Measurements from ENCODE around the gene REV1. TPM values are rescaled to one million over a fixed set of nuclear protein-coding genes. Genes with fewer than 3 reads are reported as not detected.

Gene REV1
- polyA plus RNA-seq (2013, experiment 1 of 2), result 19.8 TPM
- polyA plus RNA-seq (2013, experiment 2 of 2), result 19.9 TPM

DNA sequence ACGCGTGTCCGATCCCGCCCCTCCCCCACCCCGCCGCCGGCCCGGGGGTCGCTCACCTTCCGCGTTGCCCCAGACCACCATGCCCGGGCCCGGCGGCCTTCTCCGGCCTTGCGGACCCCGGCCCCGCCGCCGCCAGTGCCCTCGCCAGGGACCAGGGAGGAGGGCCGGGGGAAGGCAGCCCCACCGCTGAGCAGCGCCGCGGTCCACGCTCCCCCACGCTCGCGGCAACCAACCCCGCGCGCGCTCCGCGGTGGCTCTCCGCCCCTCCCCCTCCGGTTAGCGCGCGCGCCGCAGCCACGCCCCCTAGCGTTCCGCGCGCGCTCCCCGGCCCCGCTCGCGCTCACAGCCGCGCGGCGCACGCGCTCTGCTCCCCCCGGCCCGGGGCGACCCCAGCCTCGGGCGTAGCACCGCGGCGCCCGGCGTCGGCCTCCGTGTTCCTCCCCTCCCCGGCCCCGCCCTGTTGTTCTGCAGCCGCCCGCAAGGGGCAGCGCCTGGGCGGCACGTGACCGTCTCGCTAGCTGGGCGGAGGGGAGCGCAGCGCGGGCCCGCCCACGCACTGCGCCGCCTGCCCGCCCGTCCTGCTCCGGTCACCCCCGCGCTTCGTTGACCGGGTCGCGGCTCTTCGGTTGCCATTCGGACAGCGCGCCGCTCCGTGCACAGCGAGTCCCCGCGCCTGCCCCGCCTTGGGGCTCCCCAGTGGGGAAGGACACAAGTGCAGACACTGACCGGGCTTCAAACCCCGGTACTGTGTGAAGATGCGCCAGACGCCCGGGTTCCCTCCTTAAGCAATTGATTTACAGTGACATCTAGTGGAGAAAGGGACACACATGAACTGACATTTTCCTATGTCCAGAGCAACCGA, at the start of gene REV1:
Gene REV1, minus strand, starts transcription at position 257 of the 862 bp plus-strand sequence. CDS start 25,042 bp downstream, outside the sequence.
- no CpG with 5 or more reads among the region's 113 CpGs for WGBS (ENCODE audit: extremely low coverage, insufficient coverage, low lambda C conversion rate)
- H3K4me2 ChIP-seq (ENCODE audit: low read length), result peak within 1 kb of the TSS; percentile 81
- no peaks in the 10 kb centered on the region for H3K36me3 ChIP-seq (ENCODE audit: control insufficient read depth, insufficient read depth, low read length)
- H3K27ac ChIP-seq (ENCODE audit: low read depth, low read length), result peak within 1 kb of the TSS; percentile 93
- peaks cover 32% of the 10 kb centered on the region for H3K79me2 ChIP-seq (ENCODE audit: control insufficient read depth, insufficient read depth, low read length)
- H4K8ac ChIP-seq (ENCODE audit: low read depth, low read length), result no peak within 1 kb of the TSS
- no peak within 1 kb of the TSS for H2AK5ac ChIP-seq (ENCODE audit: low read length)
- DNase-seq, result peak; percentile 96
- H3K4me1 ChIP-seq (ENCODE audit: control insufficient read depth, low read depth, low read length), result peaks cover 4% of the 10 kb centered on the region
- H3K27me3 ChIP-seq (ENCODE audit: insufficient read depth, low read length, poor library complexity), result no peaks in the 10 kb centered on the region
- H2BK15ac ChIP-seq (replicated peaks; ENCODE audit: low read depth), result no peak within 1 kb of the TSS
- peaks cover 9% of the 10 kb centered on the region for H3K79me1 ChIP-seq (ENCODE audit: low read length)
- H3K4ac ChIP-seq (ENCODE audit: low read depth, low read length), result peak within 1 kb of the TSS; percentile 86
- peak within 1 kb of the TSS; percentile 91 for H3K9ac ChIP-seq (ENCODE audit: low read length)
- peak within 1 kb of the TSS; percentile 57 for H3K23ac ChIP-seq (ENCODE audit: low read length)
- peak within 1 kb of the TSS; percentile 96 for H2BK120ac ChIP-seq (ENCODE audit: low read depth, low read length)
- H3K4me3 ChIP-seq (ENCODE audit: low read length), result peak within 1 kb of the TSS; percentile 96
- no peak within 1 kb of the TSS for H2BK5ac ChIP-seq (ENCODE audit: low read length)
- no peak within 1 kb of the TSS for H4K5ac ChIP-seq (ENCODE audit: low read length)
- peak within 1 kb of the TSS; percentile 95 for H3K56ac ChIP-seq (ENCODE audit: low read length)
- H3K18ac ChIP-seq (ENCODE audit: low read length), result peak within 1 kb of the TSS; percentile 94

DNA sequence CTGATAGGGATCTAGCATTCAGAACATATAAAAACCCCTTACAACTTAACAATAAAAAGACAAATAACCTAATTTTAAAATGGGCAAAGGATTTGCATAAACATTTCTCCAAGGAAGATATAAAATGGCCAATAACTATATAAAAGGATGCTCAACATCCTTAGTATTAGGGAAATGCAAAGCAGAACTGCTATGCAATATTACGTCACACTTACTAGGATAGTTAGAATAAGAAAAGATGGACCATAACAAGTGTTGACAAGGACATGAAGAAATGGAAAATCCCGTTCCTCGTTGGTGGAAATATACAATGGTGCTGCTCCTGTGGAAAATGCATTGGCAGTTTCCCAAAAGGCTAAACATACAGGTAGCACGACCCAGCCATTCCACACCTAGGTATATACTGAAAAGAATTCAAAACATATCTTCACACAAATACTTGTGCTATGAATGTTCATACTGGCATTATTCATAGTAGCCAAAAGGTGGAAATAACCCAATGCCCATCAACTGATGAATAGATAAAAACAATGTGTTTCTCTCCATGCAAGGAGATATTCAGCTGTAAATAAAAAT, 48.2 kb upstream of the REV1 start:
- no peak overlapping the region for H3K9ac ChIP-seq (ENCODE audit: low read length)
- H3K4me3 ChIP-seq (ENCODE audit: low read length), result no peak overlapping the region
- H3K79me2 ChIP-seq (ENCODE audit: control insufficient read depth, insufficient read depth, low read length), result no peaks in the 10 kb centered on the region
- no peak overlapping the region for H3K23ac ChIP-seq (ENCODE audit: low read length)
- no peak overlapping the region for H2BK5ac ChIP-seq (ENCODE audit: low read length)
- DNase-seq, result no peak
- WGBS (ENCODE audit: extremely low coverage, insufficient coverage, low lambda C conversion rate), result no CpG with 5 or more reads among the region's 4 CpGs
- H3K79me1 ChIP-seq (ENCODE audit: low read length), result no peaks in the 10 kb centered on the region
- H2BK120ac ChIP-seq (ENCODE audit: low read depth, low read length), result no peak overlapping the region
- no peaks in the 10 kb centered on the region for H3K36me3 ChIP-seq (ENCODE audit: control insufficient read depth, insufficient read depth, low read length)
- no peaks in the 10 kb centered on the region for H3K4me1 ChIP-seq (ENCODE audit: control insufficient read depth, low read depth, low read length)
- H3K27ac ChIP-seq (ENCODE audit: low read depth, low read length), result no peak overlapping the region
- H2BK15ac ChIP-seq (replicated peaks; ENCODE audit: low read depth), result no peak overlapping the region
- no peak overlapping the region for H2AK5ac ChIP-seq (ENCODE audit: low read length)
- no peak overlapping the region for H3K18ac ChIP-seq (ENCODE audit: low read length)
- no peaks in the 10 kb centered on the region for H3K27me3 ChIP-seq (ENCODE audit: insufficient read depth, low read length, poor library complexity)
- H3K4me2 ChIP-seq (ENCODE audit: low read length), result no peak overlapping the region
- no peak overlapping the region for H3K56ac ChIP-seq (ENCODE audit: low read length)
- no peak overlapping the region for H4K5ac ChIP-seq (ENCODE audit: low read length)
- H4K8ac ChIP-seq (ENCODE audit: low read depth, low read length), result no peak overlapping the region
- H3K4ac ChIP-seq (ENCODE audit: low read depth, low read length), result no peak overlapping the region

DNA sequence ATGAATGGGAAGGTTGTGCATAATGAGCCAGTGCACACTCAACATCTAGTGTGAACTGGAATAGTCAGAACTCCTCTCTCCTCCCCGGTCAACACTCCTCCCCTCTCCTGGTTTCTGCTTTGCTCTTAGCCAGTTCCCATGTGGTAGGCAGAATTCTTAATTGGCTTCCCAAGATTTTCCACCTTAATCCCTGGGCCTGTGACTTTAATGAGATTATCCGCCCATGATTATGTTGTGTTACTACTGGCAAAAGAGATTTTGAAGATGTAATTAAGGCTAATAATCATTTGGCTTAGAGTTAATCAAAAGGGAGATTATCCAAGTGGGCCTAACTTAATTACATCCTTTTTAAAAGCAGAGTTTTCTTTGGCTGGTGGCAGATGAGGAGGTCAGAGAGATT, 34.2 kb upstream of the REV1 start:
- no CpG with 5 or more reads among the region's 2 CpGs for WGBS (ENCODE audit: extremely low coverage, insufficient coverage, low lambda C conversion rate)
- Histone ChIP-seq H3K79me1 (ENCODE audit: low read length) (no peaks in the 10 kb centered on the region), H3K4me3 (ENCODE audit: low read length) (no peak overlapping the region), H3K23ac (ENCODE audit: low read length) (no peak overlapping the region), H4K5ac (ENCODE audit: low read length) (no peak overlapping the region), H3K27ac (ENCODE audit: low read depth, low read length) (no peak overlapping the region), H4K8ac (ENCODE audit: low read depth, low read length) (no peak overlapping the region), H3K36me3 (ENCODE audit: control insufficient read depth, insufficient read depth, low read length) (no peaks in the 10 kb centered on the region), H3K56ac (ENCODE audit: low read length) (no peak overlapping the region), H2BK120ac (ENCODE audit: low read depth, low read length) (no peak overlapping the region), H2BK15ac (replicated peaks; ENCODE audit: low read depth) (no peak overlapping the region), H3K4me2 (ENCODE audit: low read length) (no peak overlapping the region), H2BK5ac (ENCODE audit: low read length) (no peak overlapping the region), H3K18ac (ENCODE audit: low read length) (no peak overlapping the region), H3K27me3 (ENCODE audit: insufficient read depth, low read length, poor library complexity) (no peaks in the 10 kb centered on the region), H3K4me1 (ENCODE audit: control insufficient read depth, low read depth, low read length) (no peaks in the 10 kb centered on the region), H2AK5ac (ENCODE audit: low read length) (no peak overlapping the region), H3K9ac (ENCODE audit: low read length) (no peak overlapping the region), H3K79me2 (ENCODE audit: control insufficient read depth, insufficient read depth, low read length) (no peaks in the 10 kb centered on the region), H3K4ac (ENCODE audit: low read depth, low read length) (no peak overlapping the region)
- DNase-seq, result peak; percentile 26

DNA sequence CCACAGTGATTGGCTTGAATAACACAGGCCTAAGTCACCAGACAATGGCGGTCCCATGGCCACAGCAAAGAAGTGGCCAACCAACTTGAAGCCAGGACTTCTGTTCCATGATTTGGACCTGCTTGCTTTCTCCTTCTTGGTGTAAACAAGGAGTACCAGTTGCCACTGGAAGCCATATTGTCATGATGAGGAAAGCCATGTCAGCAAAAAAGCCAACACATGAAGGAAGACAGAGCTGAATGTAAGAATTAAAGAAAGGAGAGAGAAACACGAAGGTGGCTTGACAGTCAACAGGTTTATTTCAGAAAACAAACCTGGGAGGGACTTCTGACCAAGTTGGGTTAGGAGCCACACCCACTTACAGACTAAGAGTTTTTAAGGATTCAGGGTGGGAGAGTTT, 32.3 kb upstream of the REV1 start:
- Histone ChIP-seq H2BK5ac (ENCODE audit: low read length) (no peak overlapping the region), H3K56ac (ENCODE audit: low read length) (no peak overlapping the region), H3K36me3 (ENCODE audit: control insufficient read depth, insufficient read depth, low read length) (no peaks in the 10 kb centered on the region), H3K27ac (ENCODE audit: low read depth, low read length) (no peak overlapping the region), H4K5ac (ENCODE audit: low read length) (no peak overlapping the region), H3K4me2 (ENCODE audit: low read length) (no peak overlapping the region), H2AK5ac (ENCODE audit: low read length) (no peak overlapping the region), H3K4me3 (ENCODE audit: low read length) (no peak overlapping the region), H3K79me2 (ENCODE audit: control insufficient read depth, insufficient read depth, low read length) (no peaks in the 10 kb centered on the region), H4K8ac (ENCODE audit: low read depth, low read length) (no peak overlapping the region), H3K18ac (ENCODE audit: low read length) (no peak overlapping the region), H3K23ac (ENCODE audit: low read length) (no peak overlapping the region), H3K4me1 (ENCODE audit: control insufficient read depth, low read depth, low read length) (no peaks in the 10 kb centered on the region), H2BK120ac (ENCODE audit: low read depth, low read length) (no peak overlapping the region), H3K4ac (ENCODE audit: low read depth, low read length) (no peak overlapping the region), H2BK15ac (replicated peaks; ENCODE audit: low read depth) (no peak overlapping the region), H3K27me3 (ENCODE audit: insufficient read depth, low read length, poor library complexity) (no peaks in the 10 kb centered on the region), H3K79me1 (ENCODE audit: low read length) (no peaks in the 10 kb centered on the region), H3K9ac (ENCODE audit: low read length) (no peak overlapping the region)
- no CpG with 5 or more reads among the region's 2 CpGs for WGBS (ENCODE audit: extremely low coverage, insufficient coverage, low lambda C conversion rate)
- DNase-seq, result no peak

DNA sequence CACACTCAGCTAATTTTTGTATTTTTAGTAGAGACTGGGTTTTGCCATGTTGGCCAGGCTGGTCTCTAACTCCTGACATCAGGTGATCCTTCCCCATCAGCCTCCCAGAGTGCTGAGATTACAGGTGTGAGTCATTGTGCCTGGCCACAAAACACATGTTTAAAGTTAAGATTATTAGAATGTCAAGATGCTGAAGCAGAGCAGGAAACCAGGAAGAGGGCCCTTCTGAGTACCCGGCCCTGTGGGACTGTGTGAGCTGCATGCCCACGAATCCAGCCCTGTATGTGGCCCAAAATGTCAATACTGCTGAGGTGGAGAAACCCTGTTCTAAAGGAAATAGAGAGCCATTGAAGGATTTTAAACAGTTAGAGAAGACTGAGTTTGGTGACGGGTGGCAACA, 31.0 kb upstream of the REV1 start:
- Histone ChIP-seq H4K5ac (ENCODE audit: low read length) (no peak overlapping the region), H3K4ac (ENCODE audit: low read depth, low read length) (no peak overlapping the region), H2BK15ac (replicated peaks; ENCODE audit: low read depth) (no peak overlapping the region), H3K4me2 (ENCODE audit: low read length) (no peak overlapping the region), H3K18ac (ENCODE audit: low read length) (no peak overlapping the region), H4K8ac (ENCODE audit: low read depth, low read length) (no peak overlapping the region), H2BK120ac (ENCODE audit: low read depth, low read length) (no peak overlapping the region), H2BK5ac (ENCODE audit: low read length) (no peak overlapping the region), H3K23ac (ENCODE audit: low read length) (no peak overlapping the region), H3K36me3 (ENCODE audit: control insufficient read depth, insufficient read depth, low read length) (no peaks in the 10 kb centered on the region), H3K79me1 (ENCODE audit: low read length) (no peaks in the 10 kb centered on the region), H3K56ac (ENCODE audit: low read length) (no peak overlapping the region), H3K4me1 (ENCODE audit: control insufficient read depth, low read depth, low read length) (no peaks in the 10 kb centered on the region), H3K4me3 (ENCODE audit: low read length) (no peak overlapping the region), H3K27ac (ENCODE audit: low read depth, low read length) (no peak overlapping the region), H3K9ac (ENCODE audit: low read length) (no peak overlapping the region), H2AK5ac (ENCODE audit: low read length) (no peak overlapping the region), H3K79me2 (ENCODE audit: control insufficient read depth, insufficient read depth, low read length) (no peaks in the 10 kb centered on the region), H3K27me3 (ENCODE audit: insufficient read depth, low read length, poor library complexity) (no peaks in the 10 kb centered on the region)
- WGBS (ENCODE audit: extremely low coverage, insufficient coverage, low lambda C conversion rate), result no CpG with 5 or more reads among the region's 3 CpGs
- no peak for DNase-seq
